Measurements from ENCODE around the gene MLH3. TPM values are rescaled to one million over a fixed set of nuclear protein-coding genes. Genes with fewer than 3 reads are reported as not detected.

The MLH3 gene
- total and polyA plus RNA-seq, 2 of the 13 experiments (the other 11 are each of a cell fraction or from before 2014, with no cell fraction given): 14.4 to 24.8 TPM

DNA sequence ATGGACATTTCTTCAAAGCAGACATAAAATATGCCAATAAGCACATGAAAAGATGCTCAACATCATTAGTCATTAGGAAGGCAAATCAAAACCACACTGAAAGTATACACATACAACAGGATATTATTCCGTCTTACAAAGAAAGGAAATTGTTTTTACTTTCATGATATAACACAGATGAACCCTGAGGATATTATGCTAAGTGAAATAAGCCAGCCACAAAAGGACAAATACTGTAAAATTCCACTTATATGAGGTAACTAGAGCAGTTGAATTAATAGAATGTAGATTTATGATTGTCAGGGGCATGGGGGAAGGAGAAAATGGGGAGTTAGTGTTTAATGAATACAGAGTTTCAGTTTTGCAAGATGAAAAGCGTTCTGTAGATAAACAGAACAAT lies 8.4 kb upstream of the MLH3 start:
- no peak overlapping the region for H3K4me2 ChIP-seq (ENCODE audit: low read depth, low read length)
- H3K27me3 ChIP-seq (ENCODE audit: control insufficient read depth in 1 of 2, insufficient read depth in 2 of 2, low read length in 2 of 2): no peaks in the 10 kb centered on the region; a peak in 1 of 5 replicates
- H3K9me3 ChIP-seq (ENCODE audit: low read length): no peaks in the 10 kb centered on the region
- no peak overlapping the region for H3K9ac ChIP-seq (ENCODE audit: insufficient read depth, low read depth, low read length)
- FAIRE-seq: no peak
- no peak overlapping the region for H3K27ac ChIP-seq (ENCODE audit: extremely low read length, insufficient read depth, low read length)
- DNase-seq (ENCODE audit: low spot score): no peak
- no peak for ATAC-seq
- CTCF ChIA-PET (ENCODE audit: low intra/inter-chr PET ratio, low total read pairs): no interaction called here
- H2AFZ ChIP-seq (ENCODE audit: low read length): no peak overlapping the region
- no peak overlapping the region for H3K4me3 ChIP-seq (replicated peaks in 1 of 3; ENCODE audit: insufficient read depth in 1 of 3, low read depth in 2 of 3, low read length in 3 of 3)
- no peaks in the 10 kb centered on the region for H4K20me1 ChIP-seq (ENCODE audit: insufficient read depth, low read length)
- H3K79me2 ChIP-seq (ENCODE audit: insufficient read depth, low read length): peaks cover 11% of the 10 kb centered on the region
- POLR2A ChIA-PET: no interaction called here
- in situ Hi-C loops (cut with HindIII; ENCODE audit: extremely low pct_ligation_motif_present, low pct_unique_long_range_greater_than_20kb) (no loop called here), intact Hi-C loops (cut with micrococcal nuclease; ENCODE audit: unreplicated experiment) (loop anchor here (10.0 kb wide), 1 partner anchor 55 kb away; the partner anchor contains the start of gene EIF2B2)
- WGBS (ENCODE audit: low lambda C conversion rate): 97% methylated on average over 2 of the region's 2 CpGs
- peaks cover 13% of the 10 kb centered on the region for H3K4me1 ChIP-seq (ENCODE audit: insufficient read depth, low read length)
- no peak for TF ChIP-seq NR2C2 (CRISPR knock-in tag; IDR thresholded peaks at IDR 0.05; ENCODE audit: borderline replicate concordance)
- TF ChIP-seq SUZ12 (IDR thresholded peaks at IDR 0.05; ENCODE audit: low read depth, low read length): no peak
- TF ChIP-seq ZNF430 (CRISPR knock-in tag; IDR thresholded peaks at IDR 0.05): no peak
- no peak for TF ChIP-seq ZNF768 (CRISPR knock-in tag; IDR thresholded peaks at IDR 0.05)
- TF ChIP-seq, protein P1, sequence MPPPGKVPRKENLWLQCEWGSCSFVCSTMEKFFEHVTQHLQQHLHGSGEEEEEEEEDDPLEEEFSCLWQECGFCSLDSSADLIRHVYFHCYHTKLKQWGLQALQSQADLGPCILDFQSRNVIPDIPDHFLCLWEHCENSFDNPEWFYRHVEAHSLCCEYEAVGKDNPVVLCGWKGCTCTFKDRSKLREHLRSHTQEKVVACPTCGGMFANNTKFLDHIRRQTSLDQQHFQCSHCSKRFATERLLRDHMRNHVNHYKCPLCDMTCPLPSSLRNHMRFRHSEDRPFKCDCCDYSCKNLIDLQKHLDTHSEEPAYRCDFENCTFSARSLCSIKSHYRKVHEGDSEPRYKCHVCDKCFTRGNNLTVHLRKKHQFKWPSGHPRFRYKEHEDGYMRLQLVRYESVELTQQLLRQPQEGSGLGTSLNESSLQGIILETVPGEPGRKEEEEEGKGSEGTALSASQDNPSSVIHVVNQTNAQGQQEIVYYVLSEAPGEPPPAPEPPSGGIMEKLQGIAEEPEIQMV (CRISPR knock-in tag; IDR thresholded peaks at IDR 0.05; ENCODE audit: low read depth): no peak
- no peak for TF ChIP-seq HOXA9 (CRISPR knock-in tag; IDR thresholded peaks at IDR 0.05; ENCODE audit: borderline replicate concordance)
- TF ChIP-seq ETV5 (CRISPR knock-in tag; IDR thresholded peaks at IDR 0.05; ENCODE audit: borderline replicate concordance): no peak
- TF ChIP-seq CC2D1A (CRISPR knock-in tag; IDR thresholded peaks at IDR 0.05): no peak
- TF ChIP-seq, protein P2, sequence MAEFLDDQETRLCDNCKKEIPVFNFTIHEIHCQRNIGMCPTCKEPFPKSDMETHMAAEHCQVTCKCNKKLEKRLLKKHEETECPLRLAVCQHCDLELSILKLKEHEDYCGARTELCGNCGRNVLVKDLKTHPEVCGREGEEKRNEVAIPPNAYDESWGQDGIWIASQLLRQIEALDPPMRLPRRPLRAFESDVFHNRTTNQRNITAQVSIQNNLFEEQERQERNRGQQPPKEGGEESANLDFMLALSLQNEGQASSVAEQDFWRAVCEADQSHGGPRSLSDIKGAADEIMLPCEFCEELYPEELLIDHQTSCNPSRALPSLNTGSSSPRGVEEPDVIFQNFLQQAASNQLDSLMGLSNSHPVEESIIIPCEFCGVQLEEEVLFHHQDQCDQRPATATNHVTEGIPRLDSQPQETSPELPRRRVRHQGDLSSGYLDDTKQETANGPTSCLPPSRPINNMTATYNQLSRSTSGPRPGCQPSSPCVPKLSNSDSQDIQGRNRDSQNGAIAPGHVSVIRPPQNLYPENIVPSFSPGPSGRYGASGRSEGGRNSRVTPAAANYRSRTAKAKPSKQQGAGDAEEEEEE (CRISPR knock-in tag; IDR thresholded peaks at IDR 0.05; ENCODE audit: borderline replicate concordance): no peak
- TF ChIP-seq ZNF605 (CRISPR knock-in tag; IDR thresholded peaks at IDR 0.05): no peak
- no peak for TF ChIP-seq NFYB (CRISPR knock-in tag; IDR thresholded peaks at IDR 0.05)
- TF ChIP-seq, protein P3, sequence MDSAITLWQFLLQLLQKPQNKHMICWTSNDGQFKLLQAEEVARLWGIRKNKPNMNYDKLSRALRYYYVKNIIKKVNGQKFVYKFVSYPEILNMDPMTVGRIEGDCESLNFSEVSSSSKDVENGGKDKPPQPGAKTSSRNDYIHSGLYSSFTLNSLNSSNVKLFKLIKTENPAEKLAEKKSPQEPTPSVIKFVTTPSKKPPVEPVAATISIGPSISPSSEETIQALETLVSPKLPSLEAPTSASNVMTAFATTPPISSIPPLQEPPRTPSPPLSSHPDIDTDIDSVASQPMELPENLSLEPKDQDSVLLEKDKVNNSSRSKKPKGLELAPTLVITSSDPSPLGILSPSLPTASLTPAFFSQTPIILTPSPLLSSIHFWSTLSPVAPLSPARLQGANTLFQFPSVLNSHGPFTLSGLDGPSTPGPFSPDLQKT (CRISPR knock-in tag; IDR thresholded peaks at IDR 0.05; ENCODE audit: borderline replicate concordance): no peak
- H3K36me3 ChIP-seq (replicated peaks in 1 of 2; ENCODE audit: control insufficient read depth in 1 of 2, insufficient read depth in 2 of 2, low read length in 2 of 2): peaks cover 0 to 3% of the 10 kb centered on the region in 2 experiments; a peak in 1 of 5 replicates
- BruUV-seq (replicated peaks): no TSS peak

Measured in HepG2 (cell line).